Adrenal gland (tissue), 12 donors: ENCODE results near the gene CHTOP. TPM values are rescaled to one million over a fixed set of nuclear protein-coding genes. Genes with fewer than 3 reads are reported as not detected.

ENCODE experiments used
- DNase-seq, 7 donors: peaks; one replicate each; pipeline ENCODE4 v3.0.0-alpha.2; 2019 to 2020
- H3K27ac ChIP-seq, 5 donors: fragments of 200-600 bp; sonication (generic) in 4 of 5; 1 replicate in 3 of 5; 2 replicates in 2 of 5; pipeline versions ENCODE4 v1.5.1 to v1.8.0; 2016 to 2020; ENCODE audit warnings: mild to moderate bottlenecking in 1 of 5
- H3K27me3 ChIP-seq: fragments of 200-600 bp; 2 replicates; pipeline ENCODE4 v1.8.0; 2021
- H3K36me3 ChIP-seq, 2 donors: fragments of 200-600 bp; replicated peaks in 1 of 2; 1 replicate in 1 of 2; 2 replicates in 1 of 2; pipeline versions ENCODE4 v1.5.1 to v1.8.0; 2018 to 2022
- H3K4me1 ChIP-seq, 2 donors: fragments of 200-600 bp; replicated peaks in 1 of 2; 1 replicate in 1 of 2; 2 replicates in 1 of 2; pipeline versions ENCODE4 v1.5.1 to v1.8.0; 2018 to 2021
- H3K4me3 ChIP-seq, 4 donors: fragments of 200-600 bp; sonication (generic) in 3 of 4; one replicate each; pipeline ENCODE4 v1.5.1; 2016 to 2018
- H3K9me3 ChIP-seq, 3 donors: fragments of 200-600 bp; sonication (generic) in 1 of 3; replicated peaks in 1 of 3; 1 replicate in 2 of 3; 2 replicates in 1 of 3; pipeline versions ENCODE4 v1.5.1 to v1.8.0; 2016 to 2021
- POLR2A ChIP-seq, 2 donors: fragments of 450-650 bp; IDR thresholded peaks; one replicate each; pipeline ENCODE4 v1.6.1; 2017; ENCODE audit warnings: antibody characterized with exemption in 2 of 2, mild to moderate bottlenecking in 2 of 2, moderate library complexity in 1 of 2
- WGBS, 4 donors: extraction: QIAGEN DNeasy Blood & Tissue Kit in 2 of 4; methylation state at CpG; one replicate each; pipeline versions ENCODE4 v1.1.5 to v1.1.7; 2013 to 2017; 5-methylcytosine and 5-hydroxymethylcytosine counted together
- intact Hi-C, 2 donors: fragments of 100-400 bp; cut with DNase I; formaldehyde crosslinking; loops; one replicate each; pipeline versions ENCODE4 v1.14.1 to v1.15.0; 2022 to 2023
- polyA plus RNA-seq, 3 donors: library from polyadenylated mRNA; stranded (reverse); fragments of 200-250 nt in 2 of 3; fragments of 350-450 nt in 1 of 3; fragmentation: Illumina TruSeq in 1 of 3; extraction: RNeasy Lipid Tissue Mini Kit (QIAGEN cat#74804) in 1 of 3; gene quantifications; one replicate each; pipeline ENCODE4 v1.2.3, GENCODE V29; 2013 to 2014
- total RNA-seq, 9 donors: library from RNA; depleted of rRNA in 4 of 9; stranded (reverse); fragments of >200 nt in 4 of 9; fragments of 120-200 nt in 1 of 9; fragmentation: NEBNext Ultra II Directional in 1 of 9; extraction: Animal tissue kit (Norgen Biotek cat#: 25700) in 1 of 9; gene quantifications; one replicate each; pipeline versions ENCODE4 v1.1.0 to v1.2.4, GENCODE V29; 2013 to 2023
- TF ChIP-seq, protein P1 (sequence below), 6 experiments: fragments of 450-650 bp in 4 of 6; fragments of 200-600 bp in 2 of 6; sonication (generic) in 1 of 6; IDR thresholded peaks; 1 replicate in 5 of 6; 2 replicates in 1 of 6; pipeline versions ENCODE4 v1.5.1 to v1.8.0; 2016 to 2021; ENCODE audit warnings: antibody characterized with exemption in 6 of 6, mild to moderate bottlenecking in 2 of 6, moderate library complexity in 1 of 6
- donor health status: healthy with polysubstance abuse.
- donor health status: Bipolar disorder and iron deficiency.
- donor health status: DM: yes; HTN: yes; CAD: no.
- donor health status: DM: no; HTN: no; CAD: no.
- donor health status: DM: no; HTN: no; CAD: no.
- donor health status: DM: yes; HTN: yes; CAD: no.

The CHTOP gene
- total and polyA plus RNA-seq, 12 donors = 35.5 to 83.3 (median 58.3) TPM

DNA sequence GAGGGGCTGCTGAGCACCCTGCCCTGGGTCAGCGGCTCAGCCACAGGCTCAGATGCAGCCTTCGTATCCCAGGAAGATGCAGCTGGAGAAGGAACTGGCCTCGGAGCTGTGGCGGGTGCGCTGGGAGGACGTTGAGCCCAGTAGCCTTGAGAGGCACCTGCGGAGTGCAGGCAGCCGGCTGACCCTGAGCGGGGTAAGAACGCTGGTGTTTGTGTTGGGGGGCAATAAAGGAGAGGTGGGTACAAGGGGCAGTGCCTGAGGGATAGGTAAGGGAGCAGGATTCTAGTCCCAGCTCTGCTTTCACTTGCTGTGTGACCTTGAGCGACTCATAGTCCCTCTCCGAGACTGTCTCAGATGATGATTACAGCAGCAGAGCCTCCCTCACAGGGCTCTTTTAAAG lies 51.0 kb downstream of the CHTOP start:
- peak in 5 of 7 donors; percentile 43 to 65 (median 56) for DNase-seq
- Histone ChIP-seq H3K27ac (peak overlapping the region in 2 of 5 donors; percentile 41 to 71), H3K36me3 (no peaks in the 10 kb centered on the region)

DNA sequence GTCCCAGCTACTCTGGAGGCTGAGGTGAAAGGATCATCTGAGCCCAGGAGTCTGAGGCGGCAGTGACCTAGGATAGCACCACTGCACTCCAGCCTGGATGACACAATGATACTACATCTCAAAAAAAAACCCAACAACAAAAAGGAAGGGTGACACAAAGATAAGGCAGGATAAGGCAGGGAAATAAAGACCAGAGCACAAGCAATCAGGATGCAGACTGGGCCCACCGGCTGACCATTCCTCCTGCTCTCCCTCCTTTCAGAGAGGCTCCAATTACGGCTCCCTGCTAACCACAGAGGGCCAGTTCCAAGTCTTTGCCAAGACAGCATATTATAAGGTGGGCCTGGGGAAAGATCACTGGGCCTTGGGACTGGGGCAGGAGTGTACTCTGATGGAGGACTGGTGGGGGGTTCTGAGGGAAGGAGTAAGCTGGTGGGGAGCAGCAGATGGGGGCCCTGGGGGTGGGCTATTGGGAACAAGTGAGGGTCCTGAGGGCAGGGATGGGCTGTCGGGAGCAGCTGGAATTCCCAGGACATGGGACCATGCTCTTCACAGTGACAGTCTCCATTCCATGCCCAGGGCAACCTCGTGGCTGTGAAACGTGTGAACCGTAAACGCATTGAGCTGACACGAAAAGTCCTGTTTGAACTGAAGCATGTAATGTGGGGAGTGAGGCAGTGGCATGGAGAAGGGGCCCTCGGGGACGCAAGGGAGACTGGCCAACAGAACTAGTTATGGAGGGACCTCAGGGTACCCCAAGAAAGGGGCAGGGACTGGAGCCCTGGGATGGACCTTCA lies 51.9 kb downstream of the CHTOP start:
- no peak for DNase-seq
- Histone ChIP-seq H3K9me3 (no peaks in the 10 kb centered on the region), H3K36me3 (no peaks in the 10 kb centered on the region), H3K4me1 (peaks cover 0 to 4% of the 10 kb centered on the region in 2 donors), H3K4me3 (no peak overlapping the region), H3K27me3 (no peaks in the 10 kb centered on the region), H3K27ac (peak overlapping the region in 2 of 5 donors; percentile 41 to 71)
- no peak for TF ChIP-seq POLR2A (IDR thresholded peaks at IDR 0.05)
- intact Hi-C loops = loop anchor here in 1 of 2 donors (10.0 kb wide), 1 partner anchor 299 kb away; the partner anchor contains the start of gene RAB13
- 87 to 92% (median 89%) methylated on average over 11 of the region's 11 CpGs for WGBS, 4 donors

More for the DNA sequence above, 51.0 kb downstream of the CHTOP start:
- Histone ChIP-seq H3K27me3 (no peaks in the 10 kb centered on the region), H3K9me3 (no peaks in the 10 kb centered on the region), H3K4me3 (peak overlapping the region in 1 of 4 donors; percentile 35), H3K4me1 (peaks cover 0 to 4% of the 10 kb centered on the region in 2 donors)
- WGBS, 4 donors = 35 to 59% (median 45%) methylated on average over 11 to 12 of the region's 12 CpGs
- intact Hi-C loops = loop anchor here (5.0 to 10.0 kb wide), 3 partner anchors 67 to 300 kb away; partner anchors contain the start of gene RAB13 (in 1 of the 2)
- TF ChIP-seq, protein P1, sequence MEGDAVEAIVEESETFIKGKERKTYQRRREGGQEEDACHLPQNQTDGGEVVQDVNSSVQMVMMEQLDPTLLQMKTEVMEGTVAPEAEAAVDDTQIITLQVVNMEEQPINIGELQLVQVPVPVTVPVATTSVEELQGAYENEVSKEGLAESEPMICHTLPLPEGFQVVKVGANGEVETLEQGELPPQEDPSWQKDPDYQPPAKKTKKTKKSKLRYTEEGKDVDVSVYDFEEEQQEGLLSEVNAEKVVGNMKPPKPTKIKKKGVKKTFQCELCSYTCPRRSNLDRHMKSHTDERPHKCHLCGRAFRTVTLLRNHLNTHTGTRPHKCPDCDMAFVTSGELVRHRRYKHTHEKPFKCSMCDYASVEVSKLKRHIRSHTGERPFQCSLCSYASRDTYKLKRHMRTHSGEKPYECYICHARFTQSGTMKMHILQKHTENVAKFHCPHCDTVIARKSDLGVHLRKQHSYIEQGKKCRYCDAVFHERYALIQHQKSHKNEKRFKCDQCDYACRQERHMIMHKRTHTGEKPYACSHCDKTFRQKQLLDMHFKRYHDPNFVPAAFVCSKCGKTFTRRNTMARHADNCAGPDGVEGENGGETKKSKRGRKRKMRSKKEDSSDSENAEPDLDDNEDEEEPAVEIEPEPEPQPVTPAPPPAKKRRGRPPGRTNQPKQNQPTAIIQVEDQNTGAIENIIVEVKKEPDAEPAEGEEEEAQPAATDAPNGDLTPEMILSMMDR (IDR thresholded peaks at IDR 0.05) = no peak
- peak in 1 of 2 donors; percentile 11 for TF ChIP-seq POLR2A (IDR thresholded peaks at IDR 0.05)

DNA sequence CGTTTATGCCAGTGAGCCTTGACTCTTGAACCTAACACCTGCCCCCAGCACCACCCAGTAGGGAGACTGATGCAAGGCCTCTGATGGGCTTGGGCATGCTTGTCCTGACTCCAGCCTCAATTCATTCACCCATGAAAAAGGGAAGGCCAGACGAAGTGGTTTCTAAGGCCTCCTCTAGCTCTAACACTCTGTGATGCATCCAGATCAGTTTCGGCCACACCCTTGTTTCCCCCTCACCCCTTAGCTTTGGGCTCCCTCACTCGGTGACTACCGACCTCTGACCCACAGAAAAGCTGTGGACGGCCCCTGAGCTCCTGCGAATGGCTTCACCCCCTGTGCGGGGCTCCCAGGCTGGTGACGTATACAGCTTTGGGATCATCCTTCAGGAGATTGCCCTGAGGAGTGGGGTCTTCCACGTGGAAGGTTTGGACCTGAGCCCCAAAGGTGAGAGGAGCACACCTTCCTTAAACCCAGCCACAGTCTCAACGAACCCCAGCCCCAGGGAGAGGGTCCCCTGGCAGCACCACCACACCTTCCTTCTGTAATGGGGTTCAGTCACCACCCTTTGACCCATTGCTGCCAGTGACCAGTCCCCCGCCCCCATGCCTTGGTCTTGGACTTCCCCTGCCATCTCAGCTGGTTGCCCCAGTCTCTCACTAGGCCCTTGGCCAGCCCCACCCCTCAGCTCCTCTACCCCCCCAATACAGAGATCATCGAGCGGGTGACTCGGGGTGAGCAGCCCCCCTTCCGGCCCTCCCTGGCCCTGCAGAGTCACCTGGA lies 53.7 kb downstream of the CHTOP start:
- 80 to 90% (median 87%) methylated on average over 13 to 16 of the region's 16 CpGs for WGBS, 4 donors
- intact Hi-C loops = loop anchor here in 1 of 2 donors (10.0 kb wide), 1 partner anchor 297 kb away; the partner anchor contains the start of gene RAB13
- Histone ChIP-seq H3K9me3 (no peaks in the 10 kb centered on the region), H3K27ac (no peak overlapping the region), H3K4me1 (peaks cover 0 to 4% of the 10 kb centered on the region in 2 donors), H3K27me3 (no peaks in the 10 kb centered on the region), H3K4me3 (no peak overlapping the region), H3K36me3 (no peaks in the 10 kb centered on the region)
- DNase-seq = no peak
- TF ChIP-seq POLR2A (IDR thresholded peaks at IDR 0.05) = no peak
- TF ChIP-seq, protein P1 (IDR thresholded peaks at IDR 0.05) = no peak

DNA sequence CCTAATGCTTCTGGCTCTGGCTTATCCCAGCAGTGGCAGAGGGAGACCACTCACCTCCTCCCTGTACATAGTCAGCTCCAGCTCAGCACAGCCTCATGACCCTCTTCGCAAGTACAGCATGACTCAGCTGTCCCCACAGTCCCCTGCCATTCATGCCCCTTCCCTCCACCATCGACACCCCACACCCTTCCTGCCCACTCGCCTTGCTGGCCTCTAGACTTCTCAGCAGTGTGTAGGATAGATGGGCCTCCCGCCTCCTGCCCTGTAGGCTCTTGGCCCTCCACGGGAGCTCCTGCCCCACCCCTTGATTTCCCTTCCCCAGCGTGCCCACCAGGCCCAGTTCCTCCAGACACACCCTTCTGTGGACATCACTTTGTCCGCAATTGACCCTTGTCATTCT lies 54.4 kb downstream of the CHTOP start:
- TF ChIP-seq, protein P1 (IDR thresholded peaks at IDR 0.05) = no peak
- TF ChIP-seq POLR2A (IDR thresholded peaks at IDR 0.05) = no peak
- Histone ChIP-seq H3K36me3 (no peaks in the 10 kb centered on the region), H3K4me1 (peaks cover 0 to 4% of the 10 kb centered on the region in 2 donors), H3K4me3 (no peak overlapping the region), H3K9me3 (no peaks in the 10 kb centered on the region), H3K27me3 (no peaks in the 10 kb centered on the region), H3K27ac (no peak overlapping the region)
- no peak for DNase-seq
- WGBS, 4 donors = 84 to 97% (median 91%) methylated on average over 6 to 7 of the region's 7 CpGs
- intact Hi-C loops = loop anchor here in 1 of 2 donors (10.0 kb wide), 1 partner anchor 297 kb away; the partner anchor contains the start of gene RAB13
